ENCODE measurements around the gene RNF123. TPM values are rescaled to one million over a fixed set of nuclear protein-coding genes. Genes with fewer than 3 reads are reported as not detected.

RNF123 gene
- total RNA-seq, 2 experiments from 2014 or later = 22.0 to 31.7 TPM

DNA sequence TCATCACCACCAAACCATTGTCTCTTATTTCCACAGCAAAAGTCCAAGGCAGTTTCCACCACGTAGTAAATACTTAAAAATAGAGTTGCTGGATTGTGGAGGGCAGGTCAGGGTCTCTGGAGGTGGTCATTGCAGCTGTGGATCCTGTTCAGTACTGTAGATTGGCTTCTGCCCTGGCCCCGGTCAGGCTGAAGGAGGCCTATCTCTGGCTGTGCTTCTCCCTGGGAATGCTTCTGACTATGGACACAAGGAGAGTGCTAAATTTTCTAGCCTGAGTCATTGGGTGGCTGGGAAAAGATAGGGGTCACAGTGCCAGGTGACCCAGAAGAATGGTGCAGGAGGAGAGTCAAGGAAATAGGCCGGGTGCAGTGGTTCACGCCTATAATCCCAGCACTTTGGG lies 60.7 kb downstream of the RNF123 start:
- ChIA-PET POLR2A (no interaction called here), CTCF (no interaction called here)
- Mint-ChIP-seq H3K27ac (no peak overlapping the region), H3K4me3 (no peak overlapping the region), H3K36me3 (ENCODE audit: low read depth) (peaks cover 11% of the 10 kb centered on the region), H3K9me3 (no peaks in the 10 kb centered on the region), H3K27me3 (no peaks in the 10 kb centered on the region), H3K4me1 (ENCODE audit: low read depth) (peaks cover 12% of the 10 kb centered on the region)
- TF ChIP-seq, protein P1, sequence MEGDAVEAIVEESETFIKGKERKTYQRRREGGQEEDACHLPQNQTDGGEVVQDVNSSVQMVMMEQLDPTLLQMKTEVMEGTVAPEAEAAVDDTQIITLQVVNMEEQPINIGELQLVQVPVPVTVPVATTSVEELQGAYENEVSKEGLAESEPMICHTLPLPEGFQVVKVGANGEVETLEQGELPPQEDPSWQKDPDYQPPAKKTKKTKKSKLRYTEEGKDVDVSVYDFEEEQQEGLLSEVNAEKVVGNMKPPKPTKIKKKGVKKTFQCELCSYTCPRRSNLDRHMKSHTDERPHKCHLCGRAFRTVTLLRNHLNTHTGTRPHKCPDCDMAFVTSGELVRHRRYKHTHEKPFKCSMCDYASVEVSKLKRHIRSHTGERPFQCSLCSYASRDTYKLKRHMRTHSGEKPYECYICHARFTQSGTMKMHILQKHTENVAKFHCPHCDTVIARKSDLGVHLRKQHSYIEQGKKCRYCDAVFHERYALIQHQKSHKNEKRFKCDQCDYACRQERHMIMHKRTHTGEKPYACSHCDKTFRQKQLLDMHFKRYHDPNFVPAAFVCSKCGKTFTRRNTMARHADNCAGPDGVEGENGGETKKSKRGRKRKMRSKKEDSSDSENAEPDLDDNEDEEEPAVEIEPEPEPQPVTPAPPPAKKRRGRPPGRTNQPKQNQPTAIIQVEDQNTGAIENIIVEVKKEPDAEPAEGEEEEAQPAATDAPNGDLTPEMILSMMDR (IDR thresholded peaks at IDR 0.05) = no peak
- intact Hi-C loops (cut with micrococcal nuclease) = no loop called here
- ATAC-seq (no peak), DNase-seq (no peak)

DNA sequence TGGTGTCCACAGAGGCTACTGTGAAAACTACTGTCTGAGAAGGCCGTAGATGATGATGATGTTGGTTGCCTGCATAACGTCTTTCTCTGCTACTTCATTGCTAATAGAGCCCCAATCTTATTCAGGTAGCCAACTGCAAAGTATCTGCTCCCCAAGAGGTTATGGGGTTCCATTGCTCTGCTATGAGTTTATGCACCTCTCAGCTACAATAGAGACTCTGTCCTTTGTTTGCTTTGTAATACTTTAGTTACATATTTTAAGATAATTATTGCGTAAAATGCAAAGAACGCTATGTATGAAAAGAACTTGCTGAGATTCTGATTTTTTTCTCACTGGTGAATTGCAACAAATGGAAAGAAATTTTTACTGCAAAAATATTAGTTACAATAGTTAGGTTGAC lies 62.1 kb downstream of the RNF123 start:
- H3K27ac Mint-ChIP-seq = no peak overlapping the region
- H3K27me3 Mint-ChIP-seq = no peaks in the 10 kb centered on the region
- H3K36me3 Mint-ChIP-seq (ENCODE audit: low read depth) = peaks cover 9% of the 10 kb centered on the region
- TF ChIP-seq, protein P1 (IDR thresholded peaks at IDR 0.05) = no peak
- peaks cover 17% of the 10 kb centered on the region for H3K4me1 Mint-ChIP-seq (ENCODE audit: low read depth)
- ChIA-PET POLR2A (no interaction called here), CTCF (no interaction called here)
- intact Hi-C loops (cut with micrococcal nuclease) = no loop called here
- no peaks in the 10 kb centered on the region for H3K9me3 Mint-ChIP-seq
- no peak for DNase-seq
- H3K4me3 Mint-ChIP-seq = no peak overlapping the region
- no peak for ATAC-seq

DNA sequence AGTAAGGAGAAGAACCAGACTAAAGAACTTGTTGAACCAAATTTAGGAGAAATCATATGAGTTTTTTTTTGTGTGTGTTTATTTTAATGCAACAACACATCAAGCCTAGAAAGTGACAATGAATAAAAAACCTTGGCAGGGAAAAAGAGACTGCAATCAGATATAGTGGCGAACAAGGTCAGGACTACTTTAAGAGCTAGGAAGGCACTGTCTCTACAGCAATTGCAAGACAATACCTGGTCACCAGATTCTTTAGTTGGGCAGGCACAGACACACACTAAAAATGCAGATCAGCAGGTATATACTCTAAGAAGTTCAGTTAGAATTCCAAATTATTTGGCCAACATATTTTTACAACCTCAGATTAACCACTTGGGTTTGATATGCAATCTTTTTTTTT lies 65.2 kb downstream of the RNF123 start:
- intact Hi-C loops (cut with micrococcal nuclease) = no loop called here
- ChIA-PET CTCF (interaction anchor here (0.6 to 1.5 kb wide), 2 partner anchors 81 to 158 kb away, joined by 3 to 4 read pairs; no protein-coding TSS in a partner anchor), POLR2A (no interaction called here)
- no peak overlapping the region for H3K27ac Mint-ChIP-seq
- TF ChIP-seq, protein P1 (IDR thresholded peaks at IDR 0.05) = no peak
- H3K9me3 Mint-ChIP-seq = no peaks in the 10 kb centered on the region
- ATAC-seq (no peak), DNase-seq (no peak)
- H3K4me3 Mint-ChIP-seq = no peak overlapping the region
- peaks cover 4% of the 10 kb centered on the region for H3K36me3 Mint-ChIP-seq (ENCODE audit: low read depth)
- H3K27me3 Mint-ChIP-seq = no peaks in the 10 kb centered on the region
- peaks cover 20% of the 10 kb centered on the region for H3K4me1 Mint-ChIP-seq (ENCODE audit: low read depth)

DNA sequence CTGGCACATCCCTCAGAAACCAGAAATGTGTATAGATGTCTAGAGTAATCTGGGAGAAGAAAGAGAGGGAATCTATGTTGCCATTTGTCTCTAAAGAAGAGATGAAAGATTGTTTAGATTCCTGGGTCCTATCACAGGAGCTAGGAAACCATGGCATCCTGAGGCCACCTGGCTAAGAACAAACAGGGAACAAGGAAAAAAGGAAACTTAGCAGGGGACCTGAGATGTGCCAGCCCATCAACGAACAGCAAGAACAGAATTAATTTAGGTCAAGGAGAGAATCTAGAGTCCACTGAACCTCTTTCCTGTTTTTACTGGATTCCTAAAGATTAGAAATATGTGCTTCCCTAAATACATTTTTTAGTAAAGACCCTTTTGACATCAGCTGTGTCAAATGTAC lies 66.7 kb downstream of the RNF123 start:
- intact Hi-C loops (cut with micrococcal nuclease) = no loop called here
- no peaks in the 10 kb centered on the region for H3K9me3 Mint-ChIP-seq
- no peaks in the 10 kb centered on the region for H3K27me3 Mint-ChIP-seq
- peaks cover 4% of the 10 kb centered on the region for H3K36me3 Mint-ChIP-seq (ENCODE audit: low read depth)
- TF ChIP-seq, protein P1 (IDR thresholded peaks at IDR 0.05) = no peak
- ATAC-seq = no peak
- ChIA-PET CTCF (interaction anchor here (1.0 to 1.5 kb wide), 2 partner anchors 36 to 83 kb away, joined by 3 to 4 read pairs; partner anchors contain the start of gene AMIGO3), POLR2A (no interaction called here)
- peaks cover 20% of the 10 kb centered on the region for H3K4me1 Mint-ChIP-seq (ENCODE audit: low read depth)
- DNase-seq = no peak
- H3K4me3 Mint-ChIP-seq = no peak overlapping the region
- H3K27ac Mint-ChIP-seq = no peak overlapping the region

DNA sequence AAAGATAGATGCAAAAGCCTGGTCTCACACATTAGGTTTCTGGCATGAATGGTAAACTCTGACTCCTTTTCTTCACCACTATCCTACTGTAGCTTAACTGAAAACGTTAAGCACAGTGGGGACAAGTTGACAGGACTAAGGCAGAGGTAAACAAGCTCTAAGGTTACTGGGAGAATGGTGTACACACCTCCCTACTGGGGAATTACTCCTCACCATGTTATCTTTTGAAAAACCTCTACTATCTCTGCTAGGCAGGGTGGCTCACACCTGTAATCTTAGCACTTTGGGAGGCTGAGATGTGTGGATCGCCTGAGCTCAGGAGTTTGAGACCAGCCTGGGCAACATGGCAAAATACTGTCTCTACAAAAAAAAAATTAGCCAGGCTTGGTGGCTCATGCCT lies 67.8 kb downstream of the RNF123 start:
- ATAC-seq (no peak), DNase-seq (no peak)
- Mint-ChIP-seq H3K4me3 (no peak overlapping the region), H3K27me3 (no peaks in the 10 kb centered on the region), H3K9me3 (no peaks in the 10 kb centered on the region), H3K36me3 (ENCODE audit: low read depth) (peaks cover 4% of the 10 kb centered on the region), H3K4me1 (ENCODE audit: low read depth) (peaks cover 20% of the 10 kb centered on the region), H3K27ac (no peak overlapping the region)
- TF ChIP-seq, protein P1 (IDR thresholded peaks at IDR 0.05) = no peak
- ChIA-PET POLR2A (no interaction called here), CTCF (interaction anchor here (1.5 to 1.6 kb wide), 3 partner anchors 46 to 217 kb away, joined by 4 to 8 read pairs (median 5); partner anchors contain the start of gene INKA1)
- intact Hi-C loops (cut with micrococcal nuclease) = no loop called here

All from activated CD8-positive, alpha-beta T cell treated with anti-CD3 and anti-CD28 coated beads for 36 hours (primary cell).